IPS-15b (cell line): ENCODE results near the gene CEP135.
A peak's percentile ranks its signal among the peaks of the same experiment; 100 is the strongest.

Source experiments
- H3K27me3 ChIP-seq: one replicate; pipeline ENCODE4 v1.6.1; 2013; ENCODE audit warnings: low read length; ENCODE audit not compliant: control insufficient read depth, insufficient read depth
- H3K36me3 ChIP-seq: one replicate; pipeline ENCODE4 v1.6.1; 2013; ENCODE audit warnings: low read length; ENCODE audit not compliant: control insufficient read depth, insufficient read depth
- H3K4me1 ChIP-seq: one replicate; pipeline ENCODE4 v1.6.1; 2013; ENCODE audit warnings: mild to moderate bottlenecking, low read length; ENCODE audit not compliant: control insufficient read depth, insufficient read depth
- H3K4me3 ChIP-seq: one replicate; pipeline ENCODE4 v1.5.1; 2013; ENCODE audit warnings: low read depth, low read length
- H3K9ac ChIP-seq: one replicate; pipeline ENCODE4 v1.6.1; 2013; ENCODE audit warnings: low read depth, mild to moderate bottlenecking, low read length
- H3K9me3 ChIP-seq: one replicate; pipeline ENCODE4 v1.6.1; 2013; ENCODE audit warnings: mild to moderate bottlenecking, low read length; ENCODE audit not compliant: control insufficient read depth, insufficient read depth

CEP135 gene

GRCh38 chr4:55948726-55949481 is at the start of gene CEP135:
TSS of gene CEP135 (plus strand) at chr4:55948945. CDS start at chr4:55952131, 3,186 bp downstream.
- H3K4me1 ChIP-seq: peaks cover 8% of the 10 kb centered on the region
- no peaks in the 10 kb centered on the region for H3K9me3 ChIP-seq
- peak within 1 kb of the TSS; percentile 92 for H3K4me3 ChIP-seq
- H3K36me3 ChIP-seq: no peaks in the 10 kb centered on the region
- H3K27me3 ChIP-seq: no peaks in the 10 kb centered on the region
- H3K9ac ChIP-seq: peak within 1 kb of the TSS; percentile 77

- Histone ChIP-seq H3K36me3 (no peaks in the 10 kb centered on the region), H3K27me3 (no peaks in the 10 kb centered on the region), H3K4me1 (no peaks in the 10 kb centered on the region), H3K9me3 (no peaks in the 10 kb centered on the region), H3K9ac (no peak overlapping the region), H3K4me3 (no peak overlapping the region)
Observed at GRCh38 chr4:55902677-55903076, 46.1 kb upstream of the CEP135 start.

GRCh38 chr4:55903577-55903976 is 45.2 kb upstream of the CEP135 start:
- Histone ChIP-seq H3K4me3 (no peak overlapping the region), H3K4me1 (no peaks in the 10 kb centered on the region), H3K9me3 (no peaks in the 10 kb centered on the region), H3K36me3 (no peaks in the 10 kb centered on the region), H3K27me3 (no peaks in the 10 kb centered on the region), H3K9ac (no peak overlapping the region)

- H3K36me3 ChIP-seq: no peaks in the 10 kb centered on the region
Observed at GRCh38 chr4:55904576-55904975, 44.2 kb upstream of the CEP135 start.

GRCh38 chr4:55906323-55906722 is 42.4 kb upstream of the CEP135 start:
- H3K4me1 ChIP-seq: no peaks in the 10 kb centered on the region
- H3K27me3 ChIP-seq: no peaks in the 10 kb centered on the region
- H3K9ac ChIP-seq: no peak overlapping the region
- H3K36me3 ChIP-seq: no peaks in the 10 kb centered on the region
- H3K4me3 ChIP-seq: no peak overlapping the region
- no peaks in the 10 kb centered on the region for H3K9me3 ChIP-seq

More at GRCh38 chr4:55904576-55904975, 44.2 kb upstream of the CEP135 start:
- Histone ChIP-seq H3K9me3 (no peaks in the 10 kb centered on the region), H3K4me3 (no peak overlapping the region), H3K9ac (no peak overlapping the region), H3K27me3 (no peaks in the 10 kb centered on the region), H3K4me1 (no peaks in the 10 kb centered on the region)

- H3K9me3 ChIP-seq: no peaks in the 10 kb centered on the region
- H3K27me3 ChIP-seq: no peaks in the 10 kb centered on the region
- H3K9ac ChIP-seq: no peak overlapping the region
- H3K4me1 ChIP-seq: no peaks in the 10 kb centered on the region
- no peaks in the 10 kb centered on the region for H3K36me3 ChIP-seq
- no peak overlapping the region for H3K4me3 ChIP-seq
Observed at GRCh38 chr4:55906989-55907388, 41.8 kb upstream of the CEP135 start.

- Histone ChIP-seq H3K9me3 (no peaks in the 10 kb centered on the region), H3K27me3 (no peaks in the 10 kb centered on the region), H3K4me1 (no peaks in the 10 kb centered on the region), H3K36me3 (no peaks in the 10 kb centered on the region), H3K9ac (no peak overlapping the region), H3K4me3 (no peak overlapping the region)
Observed at GRCh38 chr4:55907469-55907868, 41.3 kb upstream of the CEP135 start.

- no peak overlapping the region for H3K4me3 ChIP-seq
- no peaks in the 10 kb centered on the region for H3K9me3 ChIP-seq
- no peaks in the 10 kb centered on the region for H3K36me3 ChIP-seq
- no peak overlapping the region for H3K9ac ChIP-seq
- no peaks in the 10 kb centered on the region for H3K4me1 ChIP-seq
- no peaks in the 10 kb centered on the region for H3K27me3 ChIP-seq
Observed at GRCh38 chr4:55910140-55910539, 38.6 kb upstream of the CEP135 start.

- Histone ChIP-seq H3K4me1 (no peaks in the 10 kb centered on the region), H3K9ac (no peak overlapping the region), H3K4me3 (no peak overlapping the region), H3K27me3 (no peaks in the 10 kb centered on the region), H3K36me3 (no peaks in the 10 kb centered on the region), H3K9me3 (no peaks in the 10 kb centered on the region)
Observed at GRCh38 chr4:55912249-55912648, 36.5 kb upstream of the CEP135 start.

GRCh38 chr4:55920571-55920970 is 28.2 kb upstream of the CEP135 start:
- no peaks in the 10 kb centered on the region for H3K27me3 ChIP-seq
- no peaks in the 10 kb centered on the region for H3K9me3 ChIP-seq
- H3K9ac ChIP-seq: no peak overlapping the region
- no peak overlapping the region for H3K4me3 ChIP-seq
- no peaks in the 10 kb centered on the region for H3K4me1 ChIP-seq
- H3K36me3 ChIP-seq: no peaks in the 10 kb centered on the region

GRCh38 chr4:55921093-55921492 is 27.7 kb upstream of the CEP135 start:
- Histone ChIP-seq H3K27me3 (no peaks in the 10 kb centered on the region), H3K4me1 (no peaks in the 10 kb centered on the region), H3K9ac (no peak overlapping the region), H3K36me3 (no peaks in the 10 kb centered on the region), H3K4me3 (no peak overlapping the region), H3K9me3 (no peaks in the 10 kb centered on the region)

GRCh38 chr4:55925241-55925640 is 23.5 kb upstream of the CEP135 start:
- H3K36me3 ChIP-seq: no peaks in the 10 kb centered on the region
- H3K4me1 ChIP-seq: no peaks in the 10 kb centered on the region
- no peaks in the 10 kb centered on the region for H3K9me3 ChIP-seq
- H3K9ac ChIP-seq: no peak overlapping the region
- H3K27me3 ChIP-seq: no peaks in the 10 kb centered on the region
- no peak overlapping the region for H3K4me3 ChIP-seq
